C1 segment of cervical spinal cord (tissue), 14 donors: ENCODE measurements around the gene LTA.

Experiments used
- DNase-seq, 14 donors: peaks; one replicate each; lab custom pipeline; 2025; lab: John Stamatoyannopoulos, UW

LTA gene, protein sequence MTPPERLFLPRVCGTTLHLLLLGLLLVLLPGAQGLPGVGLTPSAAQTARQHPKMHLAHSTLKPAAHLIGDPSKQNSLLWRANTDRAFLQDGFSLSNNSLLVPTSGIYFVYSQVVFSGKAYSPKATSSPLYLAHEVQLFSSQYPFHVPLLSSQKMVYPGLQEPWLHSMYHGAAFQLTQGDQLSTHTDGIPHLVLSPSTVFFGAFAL

DNA sequence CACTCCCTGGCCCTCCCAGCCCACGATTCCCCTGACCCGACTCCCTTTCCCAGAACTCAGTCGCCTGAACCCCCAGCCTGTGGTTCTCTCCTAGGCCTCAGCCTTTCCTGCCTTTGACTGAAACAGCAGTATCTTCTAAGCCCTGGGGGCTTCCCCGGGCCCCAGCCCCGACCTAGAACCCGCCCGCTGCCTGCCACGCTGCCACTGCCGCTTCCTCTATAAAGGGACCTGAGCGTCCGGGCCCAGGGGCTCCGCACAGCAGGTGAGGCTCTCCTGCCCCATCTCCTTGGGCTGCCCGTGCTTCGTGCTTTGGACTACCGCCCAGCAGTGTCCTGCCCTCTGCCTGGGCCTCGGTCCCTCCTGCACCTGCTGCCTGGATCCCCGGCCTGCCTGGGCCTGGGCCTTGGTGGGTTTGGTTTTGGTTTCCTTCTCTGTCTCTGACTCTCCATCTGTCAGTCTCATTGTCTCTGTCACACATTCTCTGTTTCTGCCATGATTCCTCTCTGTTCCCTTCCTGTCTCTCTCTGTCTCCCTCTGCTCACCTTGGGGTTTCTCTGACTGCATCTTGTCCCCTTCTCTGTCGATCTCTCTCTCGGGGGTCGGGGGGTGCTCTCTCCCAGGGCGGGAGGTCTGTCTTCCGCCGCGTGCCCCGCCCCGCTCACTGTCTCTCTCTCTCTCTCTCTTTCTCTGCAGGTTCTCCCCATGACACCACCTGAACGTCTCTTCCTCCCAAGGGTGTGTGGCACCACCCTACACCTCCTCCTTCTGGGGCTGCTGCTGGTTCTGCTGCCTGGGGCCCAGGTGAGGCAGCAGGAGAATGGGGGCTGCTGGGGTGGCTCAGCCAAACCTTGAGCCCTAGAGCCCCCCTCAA is at the start of gene LTA:
TSS of gene LTA (plus strand) at position 249 of the 871 bp plus-strand sequence. CDS start at position 703, 454 bp downstream.
- no peak for DNase-seq

DNA sequence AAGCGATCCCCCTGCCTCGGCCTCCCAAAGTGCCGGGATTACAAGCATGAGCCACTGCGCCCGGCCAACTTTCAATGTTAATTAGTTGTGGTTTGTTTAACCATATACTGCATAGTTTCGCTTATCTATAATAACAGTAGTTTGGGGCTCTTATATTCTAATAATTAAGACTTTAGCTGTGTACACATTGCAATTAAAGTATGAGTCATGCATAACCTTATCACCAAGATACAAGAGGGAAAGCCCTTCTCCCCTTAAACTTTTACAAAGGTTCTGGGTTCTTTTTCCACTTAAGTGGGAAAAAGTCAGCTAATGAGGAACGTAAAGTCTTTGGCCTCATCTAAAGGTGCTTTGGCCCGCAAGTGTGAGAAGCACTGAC is 46.5 kb upstream of the LTA start:
- DNase-seq: no peak

DNA sequence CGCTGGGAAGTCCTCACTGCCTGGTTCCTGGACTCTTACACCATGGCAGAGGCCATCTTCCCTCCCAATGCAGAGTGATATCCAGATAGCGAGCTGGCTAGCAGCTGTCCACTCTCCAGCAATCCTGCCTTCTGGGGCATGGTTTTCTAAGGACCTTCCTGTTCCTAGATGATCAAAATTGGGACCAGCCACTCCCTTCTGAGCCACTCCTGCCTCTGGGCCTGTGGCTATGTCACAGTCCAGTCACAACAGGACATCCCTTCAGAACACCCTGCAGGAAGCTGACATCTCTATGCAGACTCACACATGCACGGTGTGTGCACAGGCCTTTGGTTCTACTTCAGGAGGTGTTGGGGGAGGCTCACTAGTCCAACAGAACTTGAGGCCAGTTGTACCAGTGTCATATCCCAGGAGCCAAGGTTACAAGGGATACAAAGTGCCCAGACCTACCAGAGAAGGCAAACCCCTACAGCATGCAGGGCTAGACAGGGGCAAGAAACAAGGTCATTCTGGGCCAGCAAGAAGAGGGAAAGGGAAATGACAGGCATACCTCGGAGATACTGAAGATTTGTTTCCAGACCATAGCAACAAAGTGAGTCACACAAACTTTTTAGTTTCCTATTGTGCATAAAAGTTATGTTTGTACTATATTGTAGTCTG is 46.0 kb upstream of the LTA start:
- no peak for DNase-seq

DNA sequence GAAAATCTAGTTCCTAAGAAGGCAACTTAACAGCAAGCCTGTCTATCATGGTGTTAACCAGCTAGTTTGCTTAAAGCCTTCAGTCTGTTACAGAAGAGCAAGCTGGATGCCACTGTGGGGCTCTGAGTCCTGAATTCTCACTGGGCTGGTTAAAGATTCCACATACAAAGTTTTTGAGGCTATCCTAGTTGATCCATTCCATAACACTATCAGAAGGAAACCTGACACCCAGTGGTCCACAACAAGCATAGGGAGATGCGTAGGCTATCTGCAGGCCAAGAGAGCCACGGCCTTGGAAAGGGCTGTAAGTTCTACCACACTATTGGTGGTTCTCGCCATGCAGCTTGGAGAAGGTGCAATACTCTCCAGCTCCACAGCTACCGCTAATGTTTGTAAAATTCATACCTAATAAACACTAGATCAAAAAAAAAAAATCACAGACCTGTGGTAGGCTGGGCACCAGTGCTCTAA is 43.7 kb upstream of the LTA start:
- DNase-seq: no peak

DNA sequence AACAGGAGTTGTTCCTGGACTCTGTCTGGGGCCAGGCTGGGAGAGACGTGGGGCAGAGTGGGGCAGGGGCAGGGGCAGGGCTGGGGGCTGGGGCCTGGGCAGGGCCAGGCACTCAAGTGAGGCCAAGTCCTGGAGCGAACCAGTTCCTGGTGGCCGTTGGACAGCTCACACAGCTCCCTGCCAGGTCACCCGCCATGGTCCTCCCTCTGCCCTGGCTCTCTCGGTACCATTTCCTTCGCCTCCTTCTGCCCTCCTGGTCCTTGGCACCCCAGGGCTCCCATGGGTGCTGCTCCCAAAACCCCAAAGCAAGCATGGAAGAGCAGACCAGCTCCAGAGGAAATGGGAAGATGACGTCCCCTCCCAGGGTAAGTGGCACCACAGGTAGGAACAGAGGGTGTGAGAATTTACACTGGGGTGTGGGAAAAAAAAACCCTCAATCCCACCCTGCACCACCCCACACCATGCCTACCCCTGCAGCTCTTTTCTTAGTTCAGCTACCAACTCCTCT is 43.2 kb upstream of the LTA start, which contains the start of gene MCCD1:
TSS of gene MCCD1 (plus strand) at position 142 of the 508 bp plus-strand sequence. CDS start at position 195, 53 bp downstream.
- no peak for DNase-seq

DNA sequence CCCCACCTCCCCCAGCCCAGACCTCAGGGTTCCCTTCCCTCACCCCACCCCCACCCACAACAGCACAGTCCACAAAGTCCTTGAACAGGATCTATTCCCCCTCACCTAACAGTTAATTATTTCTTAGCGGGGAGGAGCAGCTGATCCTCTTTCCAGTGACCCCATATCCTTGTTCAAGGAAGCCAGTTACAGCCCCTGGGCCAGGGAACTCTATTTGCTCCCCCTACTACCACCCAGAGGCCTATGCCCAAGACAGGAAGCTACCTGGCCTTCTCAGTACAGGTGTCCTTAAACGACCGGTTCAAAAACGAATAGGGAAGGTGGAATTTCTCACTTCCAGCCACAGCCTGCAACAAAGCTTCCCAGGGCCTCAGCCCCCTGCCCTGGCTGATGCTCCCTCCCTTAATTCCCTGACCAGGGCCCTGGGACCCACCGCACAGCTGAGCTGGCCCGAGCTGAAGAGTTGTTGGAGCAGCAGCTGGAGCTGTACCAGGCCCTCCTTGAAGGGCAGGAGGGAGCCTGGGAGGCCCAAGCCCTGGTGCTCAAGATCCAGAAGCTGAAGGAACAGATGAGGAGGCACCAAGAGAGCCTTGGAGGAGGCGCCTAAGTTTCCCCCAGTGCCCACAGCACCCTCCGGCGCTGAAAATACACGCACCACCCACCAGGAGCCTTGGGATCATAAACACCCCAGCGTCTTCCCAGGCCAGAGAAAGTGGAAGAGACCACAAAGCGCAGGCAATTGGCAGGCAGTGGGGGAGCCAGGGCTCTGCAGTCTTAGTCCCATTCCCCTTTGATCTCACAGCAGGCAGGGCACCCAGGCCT is 42.5 kb upstream of the LTA start:
- no peak for DNase-seq

DNA sequence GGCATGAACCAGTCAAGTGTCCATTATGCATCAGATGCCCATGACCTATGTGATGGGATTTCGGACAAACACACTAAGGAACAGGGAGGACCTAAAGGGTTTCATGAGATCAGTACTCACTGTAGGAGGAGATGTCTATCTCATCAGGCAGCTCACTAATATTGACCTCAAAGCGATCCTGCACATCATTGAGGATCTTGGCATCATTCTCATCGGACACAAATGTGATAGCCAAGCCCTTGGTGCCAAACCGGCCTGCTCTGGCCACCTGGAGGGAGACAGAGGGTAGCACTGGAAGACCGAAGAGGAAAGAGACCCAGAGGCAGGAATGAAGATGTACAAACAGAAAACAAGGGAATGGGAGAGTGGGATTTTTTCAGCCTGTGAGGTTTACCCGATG is 41.4 kb upstream of the LTA start:
- DNase-seq: no peak

DNA sequence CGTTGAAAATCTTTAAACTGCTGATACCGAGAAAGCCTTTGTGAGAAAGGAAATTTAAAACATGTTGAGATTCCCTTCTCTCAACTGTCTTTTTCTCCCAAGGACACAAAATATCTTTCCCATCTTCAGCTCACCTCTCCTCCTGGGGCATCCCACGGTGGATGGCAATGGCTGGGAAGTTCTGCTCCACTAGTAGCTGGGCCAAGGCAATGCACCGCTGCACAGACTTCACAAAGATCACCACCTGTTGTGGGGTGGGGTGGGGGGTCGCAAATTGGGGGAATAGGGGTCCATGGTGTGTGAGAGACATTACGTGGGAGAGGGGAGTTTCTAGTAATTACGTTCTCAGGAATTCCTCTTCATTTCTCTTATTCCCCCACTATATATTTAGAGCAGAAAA is 40.9 kb upstream of the LTA start:
- no peak for DNase-seq

DNA sequence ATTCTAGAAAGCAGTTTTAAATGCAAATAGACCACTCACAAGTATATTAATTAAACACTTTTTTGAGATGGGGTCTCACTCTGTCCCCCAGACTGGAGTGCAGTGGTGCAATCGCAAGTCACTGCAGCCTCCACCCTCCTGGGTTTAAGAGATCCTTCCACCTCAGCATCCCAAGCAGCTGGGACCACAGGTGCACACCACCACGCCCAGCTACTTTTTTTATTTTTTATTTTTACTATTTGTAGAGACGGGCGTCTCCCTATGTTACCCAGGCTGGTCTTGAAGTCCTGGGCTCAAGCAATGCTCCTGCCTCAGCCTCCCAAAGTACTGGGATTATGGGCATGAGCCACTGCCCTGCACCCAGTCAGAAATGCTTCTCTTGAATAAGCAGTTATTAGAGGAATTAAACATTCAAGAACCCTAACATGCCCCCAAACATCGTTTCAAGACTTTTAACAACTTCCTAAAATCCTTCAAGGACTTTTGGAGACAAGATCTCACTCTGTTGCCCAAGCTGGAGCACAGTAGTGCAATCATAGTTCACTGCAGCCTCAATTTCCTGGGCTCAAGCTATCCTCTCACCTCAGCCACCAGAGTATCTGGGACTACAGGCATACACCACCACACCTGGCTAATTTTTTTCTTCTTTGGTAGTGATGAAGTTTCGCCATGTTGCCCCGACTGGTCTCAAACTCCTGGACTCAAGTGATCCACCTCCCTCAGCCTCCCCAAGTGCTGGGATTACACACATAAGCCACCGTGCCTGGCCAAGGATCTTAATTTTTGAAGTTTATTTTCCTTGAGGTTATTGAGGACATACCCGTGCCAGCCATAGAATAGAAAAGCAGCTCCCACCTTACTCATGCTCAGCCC is 40.1 kb upstream of the LTA start:
- DNase-seq: no peak

DNA sequence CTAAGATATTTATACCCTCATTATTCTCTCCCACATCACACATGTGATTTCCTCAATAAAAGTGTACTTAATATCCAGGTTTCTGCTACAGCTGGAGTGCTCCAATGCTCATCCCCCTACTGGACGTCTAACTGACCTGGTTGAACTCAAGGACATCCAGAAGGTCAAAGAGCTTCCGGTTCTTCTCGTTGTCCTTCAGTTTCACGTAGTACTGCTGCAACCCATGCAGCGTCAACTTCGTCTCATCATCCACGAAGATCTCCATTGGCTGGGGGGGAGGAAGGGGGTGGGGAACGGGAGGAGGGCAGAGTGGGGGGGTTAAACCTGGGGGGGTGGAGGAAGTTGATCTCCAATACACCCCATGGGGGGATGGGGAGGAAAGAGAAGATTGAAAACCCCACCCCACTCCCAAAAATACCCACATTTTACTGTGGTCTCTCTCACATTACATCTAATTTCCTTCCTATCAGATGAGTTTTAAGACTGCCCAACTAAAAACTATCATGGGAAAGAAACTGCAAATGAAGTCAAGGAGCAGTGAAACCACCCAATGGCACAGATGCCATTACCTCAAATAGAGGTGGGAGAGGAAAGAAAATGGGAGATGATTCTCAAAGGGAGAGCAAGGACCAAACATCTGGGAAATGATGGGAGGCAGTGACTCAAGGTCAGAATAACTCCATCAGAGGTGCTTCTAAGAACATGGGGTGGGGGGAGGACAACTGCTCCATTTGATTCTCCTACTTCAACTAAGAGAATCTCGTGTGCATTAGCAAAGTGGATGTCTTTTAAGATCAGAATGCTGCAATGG is 39.2 kb upstream of the LTA start:
- DNase-seq: no peak

DNA sequence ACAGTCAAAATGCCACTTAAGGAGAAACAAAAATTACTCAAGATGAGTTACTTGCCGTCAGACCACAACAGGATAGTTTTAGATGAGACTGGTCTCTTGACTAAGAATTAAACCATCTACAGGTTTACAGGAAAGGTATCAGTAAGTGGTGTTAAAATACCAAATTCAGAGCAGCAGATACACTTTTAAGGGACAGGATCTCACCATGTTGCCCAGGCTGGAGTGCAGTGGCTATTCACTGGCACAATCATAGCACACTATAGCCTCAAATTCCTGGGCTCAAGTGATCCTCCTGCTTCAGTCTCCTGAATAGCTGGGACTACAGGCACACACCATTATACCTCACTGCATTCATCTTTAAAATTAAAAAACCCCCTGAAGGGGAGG is 38.6 kb upstream of the LTA start:
- DNase-seq: no peak

DNA sequence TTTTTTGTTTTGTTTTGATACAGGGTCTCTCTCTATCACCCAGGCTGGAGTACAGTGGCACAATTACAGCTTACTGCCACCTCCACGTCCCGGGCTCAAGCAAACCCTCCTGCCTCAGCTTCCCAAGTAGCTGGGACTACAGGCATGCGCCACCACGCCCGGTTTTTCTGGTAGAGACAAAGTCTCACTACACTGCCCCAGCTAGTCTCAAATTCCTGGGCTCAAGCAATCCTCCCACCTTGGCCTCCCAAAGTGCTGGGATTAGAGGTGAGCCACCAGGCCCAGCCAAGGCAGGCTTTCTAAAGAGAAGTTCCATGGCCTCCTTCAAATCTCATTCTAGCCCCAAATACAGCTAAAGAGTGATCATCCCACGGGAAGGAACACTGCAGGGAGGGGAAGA is 38.1 kb upstream of the LTA start:
- no peak for DNase-seq

DNA sequence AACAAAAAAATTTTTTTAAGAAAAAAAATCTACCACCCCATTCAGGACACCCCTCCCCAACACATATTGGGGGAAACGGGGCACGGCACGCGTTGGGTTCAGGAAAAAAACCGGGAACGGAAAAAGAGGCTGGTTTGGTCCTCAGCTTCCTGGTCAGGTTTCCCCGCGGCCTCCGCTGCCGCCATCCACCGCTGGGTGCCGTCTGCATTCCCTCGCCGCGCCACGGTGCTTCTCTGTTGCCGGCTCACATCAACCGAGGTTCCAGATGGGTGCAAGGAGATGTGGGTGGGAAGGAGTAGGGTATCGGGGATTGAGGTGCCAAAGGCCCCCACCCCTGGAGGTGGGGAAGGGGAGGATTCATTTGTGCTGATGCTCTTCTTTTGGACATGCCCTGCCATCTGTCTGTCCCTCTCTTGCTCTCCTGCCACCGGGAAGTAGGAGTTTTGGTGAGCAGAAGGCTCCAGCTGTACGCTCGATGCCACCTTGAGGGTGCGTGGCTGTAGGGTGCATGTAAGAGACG is 37.5 kb upstream of the LTA start:
- no peak for DNase-seq

DNA sequence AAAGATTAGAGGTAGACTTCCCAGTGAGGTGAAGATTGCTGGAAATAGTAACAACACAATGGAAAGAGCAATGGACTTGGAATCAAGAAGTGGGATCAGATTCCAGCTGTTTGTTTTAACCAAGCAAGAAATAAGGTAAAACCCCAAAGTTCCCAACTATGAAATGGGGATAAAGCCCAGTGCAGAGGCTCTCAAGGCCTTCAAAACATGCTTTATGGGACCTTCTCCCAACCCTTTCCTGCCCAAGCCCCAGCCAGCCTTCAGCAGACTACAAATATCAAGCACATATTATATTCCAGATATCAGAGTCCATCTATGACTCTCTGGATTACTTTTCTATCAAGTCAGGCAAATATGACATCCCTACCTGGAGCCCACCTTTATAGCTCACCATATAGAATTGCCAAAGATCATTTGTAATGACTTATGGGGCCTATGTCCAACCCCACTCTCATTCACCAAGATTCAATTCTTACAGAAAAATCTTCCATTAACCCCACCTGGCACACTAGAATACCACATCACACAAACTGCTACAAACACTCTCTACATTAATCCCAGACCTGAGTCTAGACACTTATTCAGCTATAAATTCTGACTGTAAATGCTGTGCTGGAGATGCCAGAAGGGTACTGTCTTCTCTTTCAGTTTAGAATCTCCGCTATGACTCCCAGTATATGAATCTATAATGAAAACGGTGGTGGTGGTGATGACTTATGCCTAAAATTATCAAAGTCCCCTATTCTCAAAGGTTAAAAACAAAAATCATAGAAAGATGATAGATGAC is 36.4 kb upstream of the LTA start:
- DNase-seq: no peak

DNA sequence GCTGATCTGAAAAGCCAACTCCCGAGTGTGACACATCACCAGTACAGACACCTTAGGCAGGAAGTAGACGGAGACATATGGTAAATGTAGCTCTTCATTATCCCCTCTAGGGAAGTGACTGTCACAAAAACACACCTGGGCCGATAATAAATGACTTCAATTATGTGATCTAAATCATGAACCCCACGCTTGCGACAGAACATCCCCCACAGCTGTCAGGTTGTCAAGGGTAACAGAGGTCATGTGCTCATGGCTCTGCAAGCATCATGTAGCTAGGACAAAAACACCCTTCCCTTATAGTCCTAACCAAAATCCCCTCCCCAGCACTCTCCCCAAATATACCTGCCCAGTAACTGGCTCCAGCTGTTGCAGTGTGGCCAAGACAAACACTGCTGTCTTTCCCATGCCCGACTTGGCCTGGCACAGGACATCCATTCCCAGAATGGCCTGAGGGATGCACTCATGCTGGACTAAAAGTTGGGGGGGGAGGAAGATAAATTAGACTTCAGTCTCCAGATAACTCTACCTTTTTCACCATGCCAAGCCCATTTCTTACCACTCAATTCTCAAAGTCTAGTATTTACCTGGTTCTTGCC is 33.2 kb upstream of the LTA start:
- no peak for DNase-seq

DNA sequence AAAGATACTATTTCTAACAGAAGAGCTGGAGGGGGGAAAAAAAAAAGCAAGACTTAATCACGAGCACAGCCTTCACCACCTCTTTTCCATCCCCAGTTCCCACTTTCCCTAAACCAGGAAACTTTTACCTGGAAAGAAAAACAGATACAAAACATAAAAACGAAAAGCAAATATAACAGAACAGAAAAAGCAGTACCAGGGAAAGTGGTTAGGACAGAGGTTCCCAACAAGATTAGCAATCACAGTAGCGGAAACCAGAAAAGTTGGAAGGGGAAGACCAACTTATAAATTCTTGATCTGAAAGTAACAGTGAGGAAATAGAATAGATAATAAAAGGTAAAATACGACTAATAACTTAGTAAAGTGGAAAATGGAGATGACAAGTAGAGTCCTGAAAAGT is 31.4 kb upstream of the LTA start:
- no peak for DNase-seq

DNA sequence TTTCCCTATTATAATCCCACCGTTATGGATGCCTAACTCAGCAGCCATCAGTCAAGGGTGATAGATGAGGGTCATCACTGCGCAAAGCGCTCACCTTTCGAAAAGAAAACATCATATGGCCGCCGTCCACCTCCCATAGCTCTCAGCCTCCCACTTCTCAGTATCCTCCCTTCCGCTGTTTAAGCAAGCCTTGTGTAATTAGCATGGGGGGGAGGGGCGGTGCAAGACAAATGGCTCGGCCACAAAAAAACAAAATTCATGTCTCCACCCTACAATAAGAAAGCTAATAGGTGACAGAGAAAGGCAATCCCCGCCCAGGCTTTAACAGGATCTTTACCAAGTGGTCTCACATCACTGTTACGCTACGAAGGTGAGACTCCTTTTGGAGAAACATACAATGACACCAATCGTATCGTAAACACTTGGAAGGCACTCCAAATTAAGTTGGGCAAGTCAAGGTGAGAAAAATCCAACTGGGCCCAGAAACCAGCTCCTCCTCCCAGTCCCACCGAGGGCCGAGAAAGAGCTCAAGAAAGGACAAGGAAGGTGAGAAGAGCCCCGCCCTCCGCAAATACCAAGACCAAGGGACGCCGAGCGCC is 30.9 kb upstream of the LTA start:
- peak in 2 of 14 donors; percentile 27 to 62 for DNase-seq
